Measurements from ENCODE around the gene PDE2A.
"Not testable (repeated sequence)": the region's sequence is repeated elsewhere in the genome, so short reads cannot be mapped to it uniquely, and the experiment has no call there.

GRCh38 chr11:72572540-72572939 lies 101.7 kb downstream of the PDE2A start:
- TF ChIP-seq CTCF, POLR2A (IDR thresholded peaks at IDR 0.05): not testable (repeated sequence)

Measured in heart left ventricle (tissue), 13 donors.